Measurements from ENCODE around the gene FLNB.

GRCh38 chr3:58205981-58206380 is 197.8 kb downstream of the FLNB start:
- no peak for TF ChIP-seq CTCF (conservative IDR thresholded peaks at IDR 0.05)
- TF ChIP-seq ZFX (IDR thresholded peaks at IDR 0.05): no peak
